PC-9 (cell line): ENCODE data around the gene WDR18. TPM values are rescaled to one million over a fixed set of nuclear protein-coding genes. Genes with fewer than 3 reads are reported as not detected.

ENCODE experiments used
- BruUV-seq: library from RNA; stranded (reverse); fragments of 400-500 nt; replicated peaks from 2 replicates; lab custom pipeline; 2021; lab: Mats Ljungman, UMichigan
- CTCF ChIA-PET: fragments of 300-600 bp; sonication (Branson Sonifier 250); formaldehyde crosslinking; loops from one replicate; lab custom pipeline; 2022; ENCODE audit warnings: antibody characterized with exemption; lab: Charles Lee
- POLR2A ChIA-PET: fragments of 300-600 bp; sonication (Branson Sonifier 250); formaldehyde crosslinking; loops from one replicate; lab custom pipeline; 2022; ENCODE audit warnings: antibody characterized with exemption; ENCODE audit not compliant: unreplicated experiment; lab: Charles Lee
- DNase-seq, 2 experiments: peaks; one replicate each; pipeline versions ENCODE4 v3.0.0 to v3.0.0-alpha.2; 2015 to 2022; ENCODE audit warnings: mixed read lengths in 1 of 2
- H2AFZ ChIP-seq: fragments of 200-600 bp; sonication (generic); 2 replicates; pipeline ENCODE4 v1.8.1; 2017; ENCODE audit warnings: antibody characterized with exemption
- H3F3A ChIP-seq: fragments of 200-600 bp; sonication (generic); 2 replicates; pipeline ENCODE4 v1.8.1; 2017; ENCODE audit warnings: antibody characterized with exemption, mild to moderate bottlenecking, low read depth; ENCODE audit not compliant: insufficient read depth
- H3K27ac ChIP-seq: fragments of 200-600 bp; sonication (generic); 2 replicates; pipeline ENCODE4 v1.6.1; 2016; ENCODE audit warnings: mixed run types
- H3K27me3 ChIP-seq: fragments of 200-600 bp; sonication (generic); 2 replicates; pipeline ENCODE4 v1.6.1; 2016; ENCODE audit warnings: low read depth, mixed run types; ENCODE audit not compliant: insufficient read depth
- H3K36me3 ChIP-seq: fragments of 200-600 bp; sonication (generic); 2 replicates; pipeline ENCODE4 v1.6.1; 2016; ENCODE audit warnings: low read depth, mixed run types
- H3K4me1 ChIP-seq: fragments of 200-600 bp; sonication (generic); replicated peaks from 2 replicates; pipeline ENCODE4 v1.6.1; 2016; ENCODE audit warnings: mixed run types; ENCODE audit not compliant: insufficient read depth
- H3K4me2 ChIP-seq: fragments of 200-600 bp; sonication (generic); 2 replicates; pipeline ENCODE4 v1.6.1; 2017; ENCODE audit warnings: mixed run types
- H3K4me3 ChIP-seq: fragments of 200-600 bp; sonication (generic); 2 replicates; pipeline ENCODE4 v1.6.1; 2016; ENCODE audit warnings: mixed run types
- H3K79me2 ChIP-seq: fragments of 200-600 bp; sonication (generic); 2 replicates; pipeline ENCODE4 v1.6.1; 2017; ENCODE audit warnings: low read depth, mixed run types
- H3K9me2 ChIP-seq: fragments of 200-600 bp; sonication (generic); 2 replicates; pipeline ENCODE4 v1.8.1; 2017; ENCODE audit warnings: mild to moderate bottlenecking; ENCODE audit not compliant: insufficient read depth
- H3K9me3 ChIP-seq: fragments of 200-600 bp; sonication (generic); 2 replicates; pipeline ENCODE4 v1.8.1; 2016; ENCODE audit warnings: low read depth; ENCODE audit not compliant: insufficient read depth
- H4K20me1 ChIP-seq: fragments of 200-600 bp; sonication (generic); 2 replicates; pipeline ENCODE4 v1.8.1; 2017; ENCODE audit not compliant: insufficient read depth
- CTCF ChIP-seq: fragments of 200-600 bp; sonication (generic); conservative IDR thresholded peaks from 2 replicates; pipeline ENCODE4 v1.6.1; 2017; ENCODE audit warnings: mixed run types, antibody characterized with exemption, mild to moderate bottlenecking, moderate library complexity
- EZH2 ChIP-seq: fragments of 200-600 bp; sonication (generic); IDR thresholded peaks from 2 replicates; pipeline ENCODE4 v1.8.0; 2017; ENCODE audit warnings: antibody characterized with exemption, low read depth
- intact Hi-C: fragments of 100-400 bp; cut with micrococcal nuclease; formaldehyde crosslinking; loops from one replicate; pipeline ENCODE4 v1.10.0; 2022; ENCODE audit not compliant: unreplicated experiment
- total RNA-seq: library from RNA; stranded (reverse); gene quantifications from 2 replicates; pipeline ENCODE4 v1.2.3, GENCODE V29; 2021

WDR18 gene
- total RNA-seq, 1 experiment from 2014 or later, result 61.5 TPM

GRCh38 chr19:1003283-1003682 is 19.1 kb downstream of the WDR18 start:
- intact Hi-C loops, result no loop called here
- TF ChIP-seq EZH2 (no peak), CTCF (no peak)
- Histone ChIP-seq H3K36me3 (no peaks in the 10 kb centered on the region), H3K9me2 (no peaks in the 10 kb centered on the region), H3K4me2 (no peak overlapping the region), H3K27me3 (peaks cover 21% of the 10 kb centered on the region), H3K4me3 (no peak overlapping the region), H4K20me1 (no peaks in the 10 kb centered on the region; the same call in 1 of the 2 replicates), H3K4me1 (no peaks in the 10 kb centered on the region), H2AFZ (no peak overlapping the region), H3K9me3 (no peaks in the 10 kb centered on the region), H3K27ac (no peak overlapping the region), H3K79me2 (no peaks in the 10 kb centered on the region), H3F3A (peaks cover 16% of the 10 kb centered on the region; the same call in 1 of the 2 replicates)
- POLR2A ChIA-PET, result interaction anchor here (0.5 kb wide), 1 partner anchor 26 kb away, joined by 3 read pairs; no protein-coding TSS in a partner anchor
- CTCF ChIA-PET, result no interaction called here
- no peak for DNase-seq
- no TSS peak for BruUV-seq

DNA sequence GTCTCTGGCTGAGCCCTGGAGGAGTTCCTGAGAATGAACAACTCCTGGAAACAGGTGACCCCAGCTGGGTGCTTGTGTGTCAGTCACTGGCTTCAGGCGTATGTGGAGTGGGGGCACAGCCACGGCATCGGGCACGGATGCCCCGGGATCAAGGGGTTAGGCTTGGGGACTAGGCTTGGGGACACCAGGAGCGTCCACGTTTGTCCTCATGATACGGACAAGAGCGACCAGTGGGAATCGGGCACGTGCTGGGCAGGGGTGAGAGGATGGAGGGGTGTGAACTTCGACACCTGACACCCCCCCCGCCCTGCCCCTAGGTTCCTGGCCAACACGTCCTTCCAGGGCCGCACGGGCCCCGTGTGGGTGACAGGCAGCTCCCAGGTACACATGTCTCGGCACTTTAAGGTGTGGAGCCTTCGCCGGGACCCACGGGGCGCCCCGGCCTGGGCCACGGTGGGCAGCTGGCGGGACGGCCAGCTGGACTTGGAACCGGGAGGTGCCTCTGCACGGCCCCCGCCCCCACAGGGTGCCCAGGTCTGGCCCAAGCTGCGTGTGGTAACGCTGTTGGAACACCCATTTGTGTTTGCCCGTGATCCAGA is 20.2 kb downstream of the WDR18 start:
- peaks cover 12% of the 10 kb centered on the region; the same call in 1 of the 2 replicates for H3F3A ChIP-seq
- CTCF ChIA-PET, result interaction anchor here (0.7 kb wide), 1 partner anchor 106 kb away, joined by 3 read pairs; no protein-coding TSS in a partner anchor
- no peaks in the 10 kb centered on the region; the same call in 1 of the 2 replicates for H4K20me1 ChIP-seq
- no peak overlapping the region for H2AFZ ChIP-seq
- H3K9me3 ChIP-seq, result no peaks in the 10 kb centered on the region
- BruUV-seq, result TSS peak; percentile 12
- no peak overlapping the region for H3K4me2 ChIP-seq
- no peak overlapping the region for H3K4me3 ChIP-seq
- no peak for DNase-seq
- H3K27me3 ChIP-seq, result peaks cover 13% of the 10 kb centered on the region; the same call in 1 of the 2 replicates
- TF ChIP-seq EZH2 (no peak), CTCF (no peak)
- H3K9me2 ChIP-seq, result no peaks in the 10 kb centered on the region
- no peaks in the 10 kb centered on the region for H3K36me3 ChIP-seq
- intact Hi-C loops, result no loop called here
- POLR2A ChIA-PET, result no interaction called here
- H3K27ac ChIP-seq, result no peak overlapping the region
- no peaks in the 10 kb centered on the region for H3K79me2 ChIP-seq
- H3K4me1 ChIP-seq, result no peaks in the 10 kb centered on the region

DNA sequence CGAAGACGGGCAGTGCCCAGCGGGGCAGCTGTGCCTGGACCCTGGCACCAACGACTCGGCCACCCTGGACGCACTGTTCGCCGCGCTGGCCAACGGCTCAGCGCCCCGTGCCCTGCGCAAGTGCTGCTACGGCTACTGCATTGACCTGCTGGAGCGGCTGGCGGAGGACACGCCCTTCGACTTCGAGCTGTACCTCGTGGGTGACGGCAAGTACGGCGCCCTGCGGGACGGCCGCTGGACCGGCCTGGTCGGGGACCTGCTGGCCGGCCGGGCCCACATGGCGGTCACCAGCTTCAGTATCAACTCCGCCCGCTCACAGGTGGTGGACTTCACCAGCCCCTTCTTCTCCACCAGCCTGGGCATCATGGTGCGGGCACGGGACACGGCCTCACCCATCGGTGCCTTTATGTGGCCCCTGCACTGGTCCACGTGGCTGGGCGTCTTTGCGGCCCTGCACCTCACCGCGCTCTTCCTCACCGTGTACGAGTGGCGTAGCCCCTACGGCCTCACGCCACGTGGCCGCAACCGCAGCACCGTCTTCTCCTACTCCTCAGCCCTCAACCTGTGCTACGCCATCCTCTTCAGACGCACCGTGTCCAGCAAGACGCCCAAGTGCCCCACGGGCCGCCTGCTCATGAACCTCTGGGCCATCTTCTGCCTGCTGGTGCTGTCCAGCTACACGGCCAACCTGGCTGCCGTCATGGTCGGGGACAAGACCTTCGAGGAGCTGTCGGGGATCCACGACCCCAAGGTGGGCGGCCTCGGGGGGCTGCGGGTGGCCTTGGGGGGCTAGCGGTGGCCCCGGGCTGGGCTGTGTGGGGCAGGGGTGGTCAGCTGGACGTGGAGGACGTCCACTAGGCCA is 20.9 kb downstream of the WDR18 start:
- TF ChIP-seq EZH2 (no peak), CTCF (no peak)
- Histone ChIP-seq H3K36me3 (no peaks in the 10 kb centered on the region), H2AFZ (no peak overlapping the region), H3K4me2 (no peak overlapping the region), H3F3A (peaks cover 12% of the 10 kb centered on the region; the same call in 1 of the 2 replicates), H3K79me2 (no peaks in the 10 kb centered on the region), H3K9me3 (no peaks in the 10 kb centered on the region), H3K9me2 (no peaks in the 10 kb centered on the region), H3K27me3 (0 out of 2 replicates have a peak, but pooled peaks cover 11% of the 10 kb centered on the region), H3K4me1 (no peaks in the 10 kb centered on the region), H3K27ac (no peak overlapping the region), H3K4me3 (no peak overlapping the region), H4K20me1 (no peaks in the 10 kb centered on the region; the same call in 1 of the 2 replicates)
- intact Hi-C loops, result no loop called here
- no peak for DNase-seq
- POLR2A ChIA-PET, result no interaction called here
- BruUV-seq, result no TSS peak
- CTCF ChIA-PET, result no interaction called here
